ENCODE results near the gene CLRN3.
A peak's percentile ranks its signal among the peaks of the same experiment; 100 is the strongest.

CLRN3 gene

GRCh38 chr10:127890832-127891334, 1.9 kb downstream of the CLRN3 start:
- DNase-seq (ENCODE audit: low read depth), result no peak
- peaks cover 20% of the 10 kb centered on the region for H3K4me1 ChIP-seq (ENCODE audit: control insufficient read depth, insufficient read depth, low read length)
- no peak overlapping the region for H3K4me3 ChIP-seq (ENCODE audit: low read length)
- H3K9me3 ChIP-seq (ENCODE audit: control insufficient read depth, low read length), result no peaks in the 10 kb centered on the region
- no peak overlapping the region for H3K9ac ChIP-seq (ENCODE audit: low read length)
- no peaks in the 10 kb centered on the region for H3K27me3 ChIP-seq (replicated peaks; ENCODE audit: control insufficient read depth, insufficient read depth, low read length)
- no peaks in the 10 kb centered on the region for H3K36me3 ChIP-seq (ENCODE audit: control insufficient read depth, insufficient read depth, low read length, severe bottlenecking)

GRCh38 chr10:127890216-127890615, 2.5 kb downstream of the CLRN3 start:
- no peak for DNase-seq (ENCODE audit: low read depth)
- H3K9ac ChIP-seq (ENCODE audit: low read length), result no peak overlapping the region
- H3K4me3 ChIP-seq (ENCODE audit: low read length), result no peak overlapping the region
- H3K4me1 ChIP-seq (ENCODE audit: control insufficient read depth, insufficient read depth, low read length), result peaks cover 20% of the 10 kb centered on the region
- H3K36me3 ChIP-seq (ENCODE audit: control insufficient read depth, insufficient read depth, low read length, severe bottlenecking), result no peaks in the 10 kb centered on the region
- H3K9me3 ChIP-seq (ENCODE audit: control insufficient read depth, low read length), result no peaks in the 10 kb centered on the region
- H3K27me3 ChIP-seq (replicated peaks; ENCODE audit: control insufficient read depth, insufficient read depth, low read length), result no peaks in the 10 kb centered on the region

- H3K9ac ChIP-seq (ENCODE audit: low read length), result no peak overlapping the region
- DNase-seq (ENCODE audit: low read depth), result no peak
- H3K9me3 ChIP-seq (ENCODE audit: control insufficient read depth, low read length), result no peaks in the 10 kb centered on the region
- H3K27me3 ChIP-seq (replicated peaks; ENCODE audit: control insufficient read depth, insufficient read depth, low read length), result no peaks in the 10 kb centered on the region
- peak overlapping the region; percentile 36 for H3K4me3 ChIP-seq (ENCODE audit: low read length)
- peaks cover 20% of the 10 kb centered on the region for H3K4me1 ChIP-seq (ENCODE audit: control insufficient read depth, insufficient read depth, low read length)
- no peaks in the 10 kb centered on the region for H3K36me3 ChIP-seq (ENCODE audit: control insufficient read depth, insufficient read depth, low read length, severe bottlenecking)
Measured at GRCh38 chr10:127889605-127890195, 3.0 kb downstream of the CLRN3 start.

- H3K9me3 ChIP-seq (ENCODE audit: control insufficient read depth, low read length), result no peaks in the 10 kb centered on the region
- peaks cover 4% of the 10 kb centered on the region for H3K27me3 ChIP-seq (replicated peaks; ENCODE audit: control insufficient read depth, insufficient read depth, low read length)
- peaks cover 20% of the 10 kb centered on the region for H3K4me1 ChIP-seq (ENCODE audit: control insufficient read depth, insufficient read depth, low read length)
- no peaks in the 10 kb centered on the region for H3K36me3 ChIP-seq (ENCODE audit: control insufficient read depth, insufficient read depth, low read length, severe bottlenecking)
- H3K9ac ChIP-seq (ENCODE audit: low read length), result no peak overlapping the region
- DNase-seq (ENCODE audit: low read depth), result no peak
- no peak overlapping the region for H3K4me3 ChIP-seq (ENCODE audit: low read length)
Measured at GRCh38 chr10:127888521-127889312, 4.0 kb downstream of the CLRN3 start.

GRCh38 chr10:127887541-127888415, 5.0 kb downstream of the CLRN3 start:
- DNase-seq (ENCODE audit: low read depth), result no peak
- no peak overlapping the region for H3K4me3 ChIP-seq (ENCODE audit: low read length)
- no peak overlapping the region for H3K9ac ChIP-seq (ENCODE audit: low read length)
- H3K4me1 ChIP-seq (ENCODE audit: control insufficient read depth, insufficient read depth, low read length), result peaks cover 20% of the 10 kb centered on the region
- H3K9me3 ChIP-seq (ENCODE audit: control insufficient read depth, low read length), result no peaks in the 10 kb centered on the region
- no peaks in the 10 kb centered on the region for H3K36me3 ChIP-seq (ENCODE audit: control insufficient read depth, insufficient read depth, low read length, severe bottlenecking)
- peaks cover 6% of the 10 kb centered on the region for H3K27me3 ChIP-seq (replicated peaks; ENCODE audit: control insufficient read depth, insufficient read depth, low read length)

- H3K27me3 ChIP-seq (replicated peaks; ENCODE audit: control insufficient read depth, insufficient read depth, low read length), result peaks cover 6% of the 10 kb centered on the region
- no peak overlapping the region for H3K4me3 ChIP-seq (ENCODE audit: low read length)
- H3K9me3 ChIP-seq (ENCODE audit: control insufficient read depth, low read length), result no peaks in the 10 kb centered on the region
- H3K36me3 ChIP-seq (ENCODE audit: control insufficient read depth, insufficient read depth, low read length, severe bottlenecking), result no peaks in the 10 kb centered on the region
- H3K9ac ChIP-seq (ENCODE audit: low read length), result no peak overlapping the region
- DNase-seq (ENCODE audit: low read depth), result no peak
- H3K4me1 ChIP-seq (ENCODE audit: control insufficient read depth, insufficient read depth, low read length), result peaks cover 20% of the 10 kb centered on the region
Measured at GRCh38 chr10:127886371-127887051, 6.2 kb downstream of the CLRN3 start.

GRCh38 chr10:127884501-127884900, 8.2 kb downstream of the CLRN3 start:
- Histone ChIP-seq H3K36me3 (ENCODE audit: control insufficient read depth, insufficient read depth, low read length, severe bottlenecking) (no peaks in the 10 kb centered on the region), H3K4me3 (ENCODE audit: low read length) (no peak overlapping the region), H3K9me3 (ENCODE audit: control insufficient read depth, low read length) (no peaks in the 10 kb centered on the region), H3K4me1 (ENCODE audit: control insufficient read depth, insufficient read depth, low read length) (peaks cover 14% of the 10 kb centered on the region), H3K9ac (ENCODE audit: low read length) (no peak overlapping the region), H3K27me3 (replicated peaks; ENCODE audit: control insufficient read depth, insufficient read depth, low read length) (peaks cover 6% of the 10 kb centered on the region)
- DNase-seq (ENCODE audit: low read depth), result no peak

- DNase-seq (ENCODE audit: low read depth), result no peak
- Histone ChIP-seq H3K4me1 (ENCODE audit: control insufficient read depth, insufficient read depth, low read length) (peaks cover 5% of the 10 kb centered on the region), H3K27me3 (replicated peaks; ENCODE audit: control insufficient read depth, insufficient read depth, low read length) (peaks cover 6% of the 10 kb centered on the region), H3K4me3 (ENCODE audit: low read length) (no peak overlapping the region), H3K9me3 (ENCODE audit: control insufficient read depth, low read length) (no peaks in the 10 kb centered on the region), H3K36me3 (ENCODE audit: control insufficient read depth, insufficient read depth, low read length, severe bottlenecking) (no peaks in the 10 kb centered on the region), H3K9ac (ENCODE audit: low read length) (no peak overlapping the region)
Measured at GRCh38 chr10:127883516-127883915, 9.2 kb downstream of the CLRN3 start.

GRCh38 chr10:127882801-127883459, 9.8 kb downstream of the CLRN3 start:
- Histone ChIP-seq H3K9ac (ENCODE audit: low read length) (no peak overlapping the region), H3K36me3 (ENCODE audit: control insufficient read depth, insufficient read depth, low read length, severe bottlenecking) (no peaks in the 10 kb centered on the region), H3K4me3 (ENCODE audit: low read length) (no peak overlapping the region), H3K4me1 (ENCODE audit: control insufficient read depth, insufficient read depth, low read length) (peaks cover 5% of the 10 kb centered on the region), H3K27me3 (replicated peaks; ENCODE audit: control insufficient read depth, insufficient read depth, low read length) (peaks cover 6% of the 10 kb centered on the region), H3K9me3 (ENCODE audit: control insufficient read depth, low read length) (no peaks in the 10 kb centered on the region)
- DNase-seq (ENCODE audit: low read depth), result no peak

GRCh38 chr10:127882391-127882790, 10.3 kb downstream of the CLRN3 start:
- peaks cover 6% of the 10 kb centered on the region for H3K27me3 ChIP-seq (replicated peaks; ENCODE audit: control insufficient read depth, insufficient read depth, low read length)
- no peaks in the 10 kb centered on the region for H3K9me3 ChIP-seq (ENCODE audit: control insufficient read depth, low read length)
- no peak for DNase-seq (ENCODE audit: low read depth)
- H3K9ac ChIP-seq (ENCODE audit: low read length), result no peak overlapping the region
- H3K36me3 ChIP-seq (ENCODE audit: control insufficient read depth, insufficient read depth, low read length, severe bottlenecking), result no peaks in the 10 kb centered on the region
- peaks cover under 1% of the 10 kb centered on the region for H3K4me1 ChIP-seq (ENCODE audit: control insufficient read depth, insufficient read depth, low read length)
- H3K4me3 ChIP-seq (ENCODE audit: low read length), result no peak overlapping the region
